ENCODE results near the gene CCDC191. TPM values are rescaled to one million over a fixed set of nuclear protein-coding genes. Genes with fewer than 3 reads are reported as not detected.
A peak's percentile ranks its signal among the peaks of the same experiment; 100 is the strongest.

Gene CCDC191
- total RNA-seq, 3 donors from 2014 or later, result 3.9 to 6.2 (median 5.0) TPM

DNA sequence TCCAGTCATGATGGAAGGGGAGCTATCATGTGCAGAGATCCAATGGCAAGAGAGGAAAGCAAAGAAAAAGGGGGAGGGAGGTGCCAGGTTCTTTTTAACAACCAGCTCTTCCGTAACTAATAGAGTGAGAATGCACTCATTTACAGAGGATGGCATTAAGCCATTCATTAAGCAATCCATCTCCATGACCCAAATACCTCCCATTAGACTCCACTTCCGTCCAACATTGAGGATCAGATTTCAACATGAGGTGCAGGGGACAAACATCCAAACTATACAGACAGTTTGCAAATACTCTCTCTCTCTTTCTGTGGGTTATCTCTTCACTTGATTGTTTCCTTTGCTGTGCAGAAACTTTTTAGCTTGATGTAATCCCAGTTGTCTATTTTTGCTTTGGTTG lies 87.3 kb downstream of the CCDC191 start:
- Histone ChIP-seq H3K4me3 (no peak overlapping the region), H3K36me3 (ENCODE audit: low read depth) (no peaks in the 10 kb centered on the region), H3K4me1 (ENCODE audit: low read depth) (no peaks in the 10 kb centered on the region), H3K9me3 (peaks cover 11% of the 10 kb centered on the region)
- DNase-seq (no peak), ATAC-seq (no peak)
- intact Hi-C loops (cut with DNase I, micrococcal nuclease), result no loop called here
- TF ChIP-seq, protein P1, sequence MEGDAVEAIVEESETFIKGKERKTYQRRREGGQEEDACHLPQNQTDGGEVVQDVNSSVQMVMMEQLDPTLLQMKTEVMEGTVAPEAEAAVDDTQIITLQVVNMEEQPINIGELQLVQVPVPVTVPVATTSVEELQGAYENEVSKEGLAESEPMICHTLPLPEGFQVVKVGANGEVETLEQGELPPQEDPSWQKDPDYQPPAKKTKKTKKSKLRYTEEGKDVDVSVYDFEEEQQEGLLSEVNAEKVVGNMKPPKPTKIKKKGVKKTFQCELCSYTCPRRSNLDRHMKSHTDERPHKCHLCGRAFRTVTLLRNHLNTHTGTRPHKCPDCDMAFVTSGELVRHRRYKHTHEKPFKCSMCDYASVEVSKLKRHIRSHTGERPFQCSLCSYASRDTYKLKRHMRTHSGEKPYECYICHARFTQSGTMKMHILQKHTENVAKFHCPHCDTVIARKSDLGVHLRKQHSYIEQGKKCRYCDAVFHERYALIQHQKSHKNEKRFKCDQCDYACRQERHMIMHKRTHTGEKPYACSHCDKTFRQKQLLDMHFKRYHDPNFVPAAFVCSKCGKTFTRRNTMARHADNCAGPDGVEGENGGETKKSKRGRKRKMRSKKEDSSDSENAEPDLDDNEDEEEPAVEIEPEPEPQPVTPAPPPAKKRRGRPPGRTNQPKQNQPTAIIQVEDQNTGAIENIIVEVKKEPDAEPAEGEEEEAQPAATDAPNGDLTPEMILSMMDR (IDR thresholded peaks at IDR 0.05), result no peak

DNA sequence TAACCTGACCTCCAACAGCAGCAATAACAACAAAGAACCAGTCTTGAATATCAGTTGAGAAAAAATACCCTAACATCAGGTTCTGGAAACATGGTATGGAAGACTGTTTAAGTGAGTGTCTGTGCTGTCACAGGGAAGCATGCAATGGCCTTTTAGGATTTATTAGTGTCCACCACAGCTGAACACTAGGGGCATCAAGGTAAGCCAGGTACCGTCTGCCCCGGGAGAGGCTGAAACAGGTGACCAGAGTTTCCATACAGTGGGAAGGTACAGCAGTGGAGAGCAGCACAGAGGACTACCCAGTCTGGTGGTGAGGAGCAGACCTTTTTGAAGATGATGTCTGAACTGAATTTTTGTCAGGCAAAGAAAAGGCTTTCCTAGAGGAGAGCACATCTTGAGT lies 90.2 kb downstream of the CCDC191 start:
- DNase-seq (no peak), ATAC-seq (peak; percentile 14)
- H3K4me1 ChIP-seq (ENCODE audit: low read depth), result no peaks in the 10 kb centered on the region
- intact Hi-C loops (cut with DNase I, micrococcal nuclease), result no loop called here
- no peaks in the 10 kb centered on the region for H3K36me3 ChIP-seq (ENCODE audit: low read depth)
- H3K4me3 ChIP-seq, result no peak overlapping the region
- H3K9me3 ChIP-seq, result no peaks in the 10 kb centered on the region
- TF ChIP-seq, protein P1 (IDR thresholded peaks at IDR 0.05), result no peak

DNA sequence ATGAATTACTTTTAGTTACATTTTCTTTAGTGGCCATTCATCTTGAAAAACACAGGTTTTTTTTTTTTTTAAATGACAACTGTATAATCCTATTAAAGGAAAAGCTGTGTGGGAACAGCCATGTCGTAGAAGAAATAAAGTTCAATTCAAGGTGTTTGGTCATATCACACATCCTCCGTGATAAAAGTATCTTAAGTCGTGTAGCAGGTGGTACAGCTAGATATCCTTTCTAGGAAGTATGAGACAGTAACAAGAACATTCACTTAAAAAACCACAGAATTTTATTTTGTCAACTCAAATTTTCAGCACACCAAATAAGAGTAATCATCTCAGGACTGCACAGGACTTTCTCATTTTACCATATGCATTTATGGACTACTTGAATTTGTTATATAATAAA lies 92.4 kb downstream of the CCDC191 start:
- H3K9me3 ChIP-seq, result no peaks in the 10 kb centered on the region
- no peaks in the 10 kb centered on the region for H3K4me1 ChIP-seq (ENCODE audit: low read depth)
- H3K36me3 ChIP-seq (ENCODE audit: low read depth), result peaks cover 2% of the 10 kb centered on the region
- intact Hi-C loops (cut with DNase I, micrococcal nuclease), result no loop called here
- DNase-seq, result no peak
- TF ChIP-seq, protein P1 (IDR thresholded peaks at IDR 0.05), result no peak
- ATAC-seq, result no peak
- no peak overlapping the region for H3K4me3 ChIP-seq

DNA sequence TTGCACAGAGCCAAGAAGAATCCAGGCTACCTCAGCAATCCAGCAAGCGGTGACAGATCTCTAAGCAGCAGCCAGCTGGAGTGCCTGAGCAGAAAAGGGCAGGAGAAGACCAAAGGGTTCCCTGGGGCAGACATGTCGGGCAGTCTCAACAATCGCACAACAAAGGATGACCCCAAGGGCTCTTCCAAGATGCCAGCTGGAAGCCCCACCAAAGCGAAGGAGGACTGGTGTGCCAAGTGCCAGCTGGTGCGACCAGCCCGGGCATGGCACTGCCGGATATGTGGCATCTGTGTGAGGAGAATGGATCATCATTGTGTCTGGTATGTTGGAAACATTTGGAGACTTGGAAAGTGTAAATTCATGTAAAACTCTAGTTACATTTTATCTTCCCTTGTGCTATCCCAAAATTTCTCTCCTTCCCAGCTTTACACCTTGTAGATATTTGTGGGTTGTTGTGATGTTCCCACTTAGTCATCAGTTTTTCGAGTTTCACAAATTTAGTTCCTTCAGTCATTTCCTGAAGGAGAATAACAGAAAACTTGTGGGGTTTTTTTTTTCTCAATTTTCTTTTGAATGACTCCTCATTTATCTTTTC lies 102.1 kb downstream of the CCDC191 start:
- no peak for ATAC-seq
- DNase-seq, result no peak
- Histone ChIP-seq H3K9me3 (no peaks in the 10 kb centered on the region), H3K36me3 (ENCODE audit: low read depth) (no peaks in the 10 kb centered on the region), H3K4me1 (ENCODE audit: low read depth) (no peaks in the 10 kb centered on the region), H3K4me3 (no peak overlapping the region)
- intact Hi-C loops (cut with DNase I, micrococcal nuclease), result no loop called here
- TF ChIP-seq, protein P1 (IDR thresholded peaks at IDR 0.05), result no peak

DNA sequence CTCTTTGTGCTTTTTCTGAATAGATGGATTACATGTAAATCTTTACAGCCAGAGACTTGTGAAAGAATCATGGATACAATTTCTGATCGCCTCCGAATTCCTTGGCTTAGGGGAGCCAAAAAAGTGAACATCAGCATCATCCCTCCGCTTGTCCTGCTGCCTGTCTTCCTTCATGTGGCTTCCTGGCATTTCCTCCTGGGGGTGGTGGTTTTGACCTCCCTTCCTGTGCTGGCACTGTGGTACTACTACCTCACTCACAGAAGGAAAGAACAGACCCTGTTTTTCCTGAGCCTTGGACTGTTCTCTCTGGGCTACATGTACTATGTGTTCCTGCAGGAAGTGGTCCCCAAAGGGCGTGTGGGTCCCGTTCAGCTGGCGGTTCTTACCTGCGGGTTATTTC lies 102.6 kb downstream of the CCDC191 start:
- Histone ChIP-seq H3K9me3 (no peaks in the 10 kb centered on the region), H3K4me3 (no peak overlapping the region), H3K4me1 (ENCODE audit: low read depth) (no peaks in the 10 kb centered on the region), H3K36me3 (ENCODE audit: low read depth) (no peaks in the 10 kb centered on the region)
- TF ChIP-seq, protein P1 (IDR thresholded peaks at IDR 0.05), result no peak
- no peak for ATAC-seq
- intact Hi-C loops (cut with DNase I, micrococcal nuclease), result no loop called here
- DNase-seq, result no peak

DNA sequence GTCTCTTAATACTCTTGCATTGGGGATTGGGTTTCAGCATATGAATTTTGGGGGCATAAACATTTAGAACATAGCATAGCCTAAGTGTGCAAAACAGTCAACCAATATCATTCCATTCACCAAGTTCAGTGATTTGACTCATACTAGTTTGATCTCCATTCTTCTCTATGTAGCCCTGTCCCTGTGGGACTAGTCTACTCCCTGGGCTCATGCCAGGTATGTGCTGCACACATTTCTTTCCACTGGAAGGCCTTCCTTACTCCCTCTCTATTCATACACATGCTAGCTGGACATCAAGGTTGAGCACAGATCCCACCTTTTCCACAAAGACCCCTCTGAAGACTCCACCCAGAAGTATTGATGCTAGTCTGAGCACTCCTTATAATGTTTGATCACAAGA lies 103.4 kb downstream of the CCDC191 start:
- TF ChIP-seq, protein P1 (IDR thresholded peaks at IDR 0.05), result no peak
- no peak overlapping the region for H3K4me3 ChIP-seq
- no peaks in the 10 kb centered on the region for H3K36me3 ChIP-seq (ENCODE audit: low read depth)
- no peaks in the 10 kb centered on the region for H3K4me1 ChIP-seq (ENCODE audit: low read depth)
- ATAC-seq (no peak), DNase-seq (no peak)
- intact Hi-C loops (cut with DNase I, micrococcal nuclease), result no loop called here
- H3K9me3 ChIP-seq, result no peaks in the 10 kb centered on the region

Data from mucosa of descending colon (tissue), 3 donors.